Measurements from ENCODE around the gene SOD1. TPM values are rescaled to one million over a fixed set of nuclear protein-coding genes. Genes with fewer than 3 reads are reported as not detected.
"Not testable (repeated sequence)": the region's sequence is repeated elsewhere in the genome, so short reads cannot be mapped to it uniquely, and the experiment has no call there.

Gene SOD1
- polyA plus RNA-seq, 1 experiment, result 221 TPM

DNA sequence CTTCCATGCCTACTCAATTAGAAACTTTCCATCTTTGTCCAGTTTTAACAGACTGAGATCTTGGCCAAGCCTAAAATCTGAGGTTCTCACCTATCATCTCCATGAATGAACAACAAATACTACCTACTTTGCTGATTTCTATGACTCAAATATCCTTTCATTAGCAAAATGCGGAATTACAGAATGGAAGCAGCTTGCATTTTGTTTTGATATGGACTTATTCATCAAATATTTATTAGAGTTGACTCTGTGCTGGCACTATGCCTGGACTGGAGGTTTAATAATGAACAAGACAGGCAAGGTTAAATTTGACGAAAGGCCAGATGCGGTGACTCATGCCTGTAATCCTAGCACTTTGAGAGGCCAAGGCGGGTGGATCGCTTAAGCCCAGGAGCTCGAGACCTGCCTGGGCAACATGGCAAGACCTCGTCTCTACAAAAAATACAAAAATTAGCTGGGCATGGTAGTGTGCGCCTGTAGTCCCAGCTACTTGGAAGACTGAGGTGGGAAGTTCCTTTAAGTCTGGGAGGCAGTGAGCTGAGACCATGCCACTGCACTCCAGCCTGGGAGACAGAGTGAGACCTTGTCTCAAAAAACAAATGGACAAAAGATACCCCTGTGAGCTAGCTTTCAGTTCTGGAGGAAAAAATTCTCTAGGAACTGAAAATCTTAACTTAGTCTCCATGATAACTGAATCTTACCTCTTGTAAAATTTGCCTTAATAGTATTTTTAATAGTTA, 29.4 kb upstream of the SOD1 start:
- DNase-seq (ENCODE audit: low read depth), result peak; percentile 7
- TF ChIP-seq CTCF (IDR thresholded peaks at IDR 0.05; ENCODE audit: insufficient read depth, low read depth, low read length), result no peak
- CTCF ChIA-PET, result no interaction called here
- no peaks in the 10 kb centered on the region for H3K36me3 ChIP-seq (ENCODE audit: control insufficient read depth, insufficient read depth, low read length)
- no peak overlapping the region for H3K4me3 ChIP-seq (ENCODE audit: low read depth, low read length)
- H3K27me3 ChIP-seq (ENCODE audit: control insufficient read depth, insufficient read depth, low read length), result no peaks in the 10 kb centered on the region
- POLR2A ChIA-PET, result no interaction called here

DNA sequence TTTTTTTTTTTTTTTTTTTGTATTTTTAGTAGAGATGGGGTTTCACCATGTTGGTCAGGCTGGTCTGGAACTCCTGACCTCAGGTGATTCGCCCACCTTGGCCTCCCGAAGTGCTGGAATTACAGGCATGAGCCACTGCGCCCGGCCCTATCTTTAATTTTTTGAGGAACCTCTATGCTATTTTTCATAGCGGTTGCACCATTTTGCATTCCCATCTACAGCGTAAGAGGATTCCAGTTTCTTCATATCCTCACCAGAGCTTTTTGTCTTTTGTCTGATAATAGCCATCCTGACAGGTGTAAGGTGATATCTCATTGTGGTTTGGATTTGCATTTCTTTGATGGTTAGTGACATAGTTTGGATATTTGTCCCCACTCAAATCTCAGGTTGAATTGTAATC, 27.6 kb upstream of the SOD1 start:
- CTCF ChIA-PET, result not testable (repeated sequence)

GRCh38 chr21:31634993-31635392, 24.5 kb upstream of the SOD1 start:
- ChIA-PET POLR2A (no interaction called here), CTCF (no interaction called here)
- TF ChIP-seq CTCF (IDR thresholded peaks at IDR 0.05; ENCODE audit: insufficient read depth, low read depth, low read length), result no peak

More for the DNA sequence above, 27.6 kb upstream of the SOD1 start:
- H3K27me3 ChIP-seq (ENCODE audit: control insufficient read depth, insufficient read depth, low read length); DNase-seq (ENCODE audit: low read depth); POLR2A ChIA-PET; H3K4me3 ChIP-seq (ENCODE audit: low read depth, low read length); H3K36me3 ChIP-seq (ENCODE audit: control insufficient read depth, insufficient read depth, low read length): not testable (repeated sequence)

GRCh38 chr21:31636874-31637273, 22.6 kb upstream of the SOD1 start:
- POLR2A ChIA-PET, result no interaction called here
- CTCF ChIA-PET, result interaction anchor here (0.7 kb wide), 1 partner anchor 12 kb away, joined by 3 read pairs; no protein-coding TSS in a partner anchor
- no peaks in the 10 kb centered on the region for H3K36me3 ChIP-seq (ENCODE audit: control insufficient read depth, insufficient read depth, low read length)
- DNase-seq (ENCODE audit: low read depth), result no peak
- no peak overlapping the region for H3K4me3 ChIP-seq (ENCODE audit: low read depth, low read length)
- TF ChIP-seq CTCF (IDR thresholded peaks at IDR 0.05; ENCODE audit: insufficient read depth, low read depth, low read length), result no peak
- no peaks in the 10 kb centered on the region for H3K27me3 ChIP-seq (ENCODE audit: control insufficient read depth, insufficient read depth, low read length)

More at GRCh38 chr21:31634993-31635392, 24.5 kb upstream of the SOD1 start:
- H3K4me3 ChIP-seq (ENCODE audit: low read depth, low read length), result no peak overlapping the region
- no peaks in the 10 kb centered on the region for H3K27me3 ChIP-seq (ENCODE audit: control insufficient read depth, insufficient read depth, low read length)
- no peak for DNase-seq (ENCODE audit: low read depth)
- no peaks in the 10 kb centered on the region for H3K36me3 ChIP-seq (ENCODE audit: control insufficient read depth, insufficient read depth, low read length)

DNA sequence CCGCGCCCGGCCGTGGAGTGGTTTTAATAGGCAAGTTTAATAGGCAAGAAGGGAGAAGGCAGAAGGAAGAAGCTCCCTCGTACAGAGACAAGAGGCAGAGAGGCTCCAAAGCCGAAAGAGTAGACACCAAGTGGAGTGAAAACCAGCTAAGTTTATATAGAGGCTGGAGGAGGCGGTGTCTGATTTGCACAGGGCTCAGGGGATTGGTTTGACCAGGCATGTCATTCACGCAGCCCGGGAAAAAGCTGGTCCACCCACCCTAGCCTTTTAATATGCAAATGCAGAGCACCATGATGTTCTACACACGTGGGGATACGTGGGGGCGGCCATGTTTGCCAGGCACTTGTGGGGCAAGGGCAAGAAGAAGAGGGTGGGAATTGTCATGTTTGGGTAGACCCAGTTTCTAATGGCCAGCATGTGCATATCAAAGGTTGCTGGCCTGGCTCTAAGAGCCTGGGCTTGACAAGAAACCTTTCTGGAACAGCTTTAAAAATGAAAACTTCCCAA, 18.0 kb upstream of the SOD1 start:
- POLR2A ChIA-PET, result no interaction called here

More for the DNA sequence above, 18.0 kb upstream of the SOD1 start:
- H3K27me3 ChIP-seq (ENCODE audit: control insufficient read depth, insufficient read depth, low read length), result no peaks in the 10 kb centered on the region
- no peak overlapping the region for H3K4me3 ChIP-seq (ENCODE audit: low read depth, low read length)
- no peaks in the 10 kb centered on the region for H3K36me3 ChIP-seq (ENCODE audit: control insufficient read depth, insufficient read depth, low read length)
- TF ChIP-seq CTCF (IDR thresholded peaks at IDR 0.05; ENCODE audit: insufficient read depth, low read depth, low read length), result no peak
- DNase-seq (ENCODE audit: low read depth), result no peak
- CTCF ChIA-PET, result no interaction called here
